GM12874 (cell line): ENCODE measurements around the gene RITA1.

Experiments
- TF ChIP-seq, protein P1 (sequence below): IDR thresholded peaks from 2 replicates; pipeline ENCODE4 v1.5.1; 2011; ENCODE audit warnings: low read depth, mild to moderate bottlenecking, control low read depth, low read length, moderate library complexity; ENCODE audit not compliant: insufficient read depth

The RITA1 gene

DNA sequence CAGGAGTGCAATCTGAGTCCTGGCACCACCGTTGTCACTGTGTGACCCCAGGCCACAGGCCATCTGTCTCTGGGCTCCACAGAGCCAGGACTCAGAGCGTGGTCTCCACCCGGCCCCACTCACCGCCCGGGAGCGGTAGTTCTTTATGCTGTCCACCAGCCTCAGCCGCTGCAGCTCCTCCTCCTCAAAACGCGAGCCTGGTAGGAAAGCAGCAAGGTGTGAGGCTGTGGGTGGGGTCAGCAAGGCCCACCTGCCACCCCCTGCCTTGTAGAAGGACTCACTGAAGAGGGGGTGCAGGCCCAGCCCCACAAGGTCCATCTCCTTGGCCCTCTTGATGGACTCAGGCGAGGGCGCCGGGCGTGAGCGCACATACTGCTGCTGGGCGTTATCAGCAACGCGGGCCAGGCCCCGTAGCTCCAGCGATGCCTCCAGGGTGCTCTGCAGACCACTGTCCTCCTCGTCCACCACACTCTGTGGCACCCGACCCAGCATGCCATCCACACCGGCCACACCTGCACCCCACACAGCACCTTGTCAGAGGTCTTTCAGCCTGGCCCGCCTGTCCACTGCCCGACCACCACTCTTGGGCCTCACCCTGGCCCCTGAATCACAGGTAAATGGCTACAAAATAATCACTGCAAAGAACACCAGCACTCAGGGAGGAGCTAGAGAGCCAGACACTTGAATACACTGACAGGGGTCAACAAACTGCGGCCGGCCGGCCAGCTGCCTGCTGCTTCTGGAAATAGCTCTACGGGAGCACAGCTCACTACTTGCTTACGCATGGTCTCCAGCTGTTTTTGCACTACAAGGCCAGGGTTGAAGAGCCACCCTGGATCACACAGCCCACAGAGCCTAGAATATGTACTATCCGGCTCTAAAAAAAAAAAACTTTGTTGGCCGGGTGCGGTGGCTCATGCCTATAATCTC lies 19.7 kb upstream of the RITA1 start:
- TF ChIP-seq, protein P1, sequence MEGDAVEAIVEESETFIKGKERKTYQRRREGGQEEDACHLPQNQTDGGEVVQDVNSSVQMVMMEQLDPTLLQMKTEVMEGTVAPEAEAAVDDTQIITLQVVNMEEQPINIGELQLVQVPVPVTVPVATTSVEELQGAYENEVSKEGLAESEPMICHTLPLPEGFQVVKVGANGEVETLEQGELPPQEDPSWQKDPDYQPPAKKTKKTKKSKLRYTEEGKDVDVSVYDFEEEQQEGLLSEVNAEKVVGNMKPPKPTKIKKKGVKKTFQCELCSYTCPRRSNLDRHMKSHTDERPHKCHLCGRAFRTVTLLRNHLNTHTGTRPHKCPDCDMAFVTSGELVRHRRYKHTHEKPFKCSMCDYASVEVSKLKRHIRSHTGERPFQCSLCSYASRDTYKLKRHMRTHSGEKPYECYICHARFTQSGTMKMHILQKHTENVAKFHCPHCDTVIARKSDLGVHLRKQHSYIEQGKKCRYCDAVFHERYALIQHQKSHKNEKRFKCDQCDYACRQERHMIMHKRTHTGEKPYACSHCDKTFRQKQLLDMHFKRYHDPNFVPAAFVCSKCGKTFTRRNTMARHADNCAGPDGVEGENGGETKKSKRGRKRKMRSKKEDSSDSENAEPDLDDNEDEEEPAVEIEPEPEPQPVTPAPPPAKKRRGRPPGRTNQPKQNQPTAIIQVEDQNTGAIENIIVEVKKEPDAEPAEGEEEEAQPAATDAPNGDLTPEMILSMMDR = no peak

DNA sequence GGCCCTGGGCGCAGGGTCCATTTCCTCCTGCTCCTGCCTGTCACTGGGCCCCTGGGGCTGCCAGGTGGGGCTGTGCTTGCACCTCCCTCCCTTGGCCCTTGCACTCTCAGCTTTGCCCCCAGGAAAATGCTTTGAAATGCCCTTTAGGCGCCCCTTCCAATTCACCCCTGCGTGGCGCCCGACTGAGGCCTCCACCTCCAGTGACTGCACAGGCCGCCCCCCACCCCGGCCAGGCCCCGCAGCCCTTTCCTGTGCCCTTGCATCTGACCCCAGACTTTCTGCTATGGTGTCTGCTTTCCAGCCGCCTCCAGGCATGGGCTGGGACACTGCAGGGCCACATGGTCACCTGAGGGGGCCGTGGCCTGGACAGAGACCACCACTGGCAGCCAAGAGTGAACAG lies 17.7 kb upstream of the RITA1 start:
- TF ChIP-seq, protein P1 = no peak

DNA sequence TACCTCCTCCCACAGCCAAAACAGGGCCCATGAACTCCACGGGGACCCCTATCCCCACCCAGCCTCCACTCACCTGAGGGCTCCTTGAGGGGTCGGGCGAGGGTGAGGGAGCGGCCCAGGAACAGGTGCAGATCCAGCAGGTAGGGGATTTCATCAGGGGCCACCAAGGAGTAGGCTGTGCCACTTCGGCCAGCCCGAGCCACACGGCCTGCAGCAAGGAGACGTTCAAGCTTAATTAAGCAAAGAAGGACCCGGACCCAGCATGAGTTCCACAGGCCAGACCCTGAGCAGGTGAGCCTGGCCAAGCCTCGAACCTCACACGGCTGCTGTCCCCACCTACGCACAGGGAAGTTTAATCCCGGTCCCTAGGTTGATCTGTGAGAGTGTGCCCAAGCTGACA lies 15.8 kb upstream of the RITA1 start:
- TF ChIP-seq, protein P1 = no peak

DNA sequence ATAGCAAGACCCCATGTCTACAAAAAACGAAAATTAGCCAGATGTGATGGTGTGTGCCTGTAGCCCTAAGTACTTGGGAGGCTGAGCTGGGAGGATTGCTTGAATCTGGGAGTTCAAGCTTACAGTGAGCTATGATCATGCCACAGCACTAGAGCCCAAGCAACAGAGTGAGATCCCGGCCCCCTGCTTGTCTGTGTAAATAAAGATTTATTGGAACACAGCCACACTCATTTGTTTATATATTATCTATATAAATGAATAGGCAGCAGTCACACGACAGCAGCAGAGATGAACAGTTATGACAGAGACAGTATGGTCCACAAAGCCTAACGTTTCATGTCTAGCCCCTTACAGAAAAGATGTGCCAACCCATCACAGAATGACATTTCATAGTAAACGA lies 15.1 kb upstream of the RITA1 start:
- TF ChIP-seq, protein P1 = no peak

DNA sequence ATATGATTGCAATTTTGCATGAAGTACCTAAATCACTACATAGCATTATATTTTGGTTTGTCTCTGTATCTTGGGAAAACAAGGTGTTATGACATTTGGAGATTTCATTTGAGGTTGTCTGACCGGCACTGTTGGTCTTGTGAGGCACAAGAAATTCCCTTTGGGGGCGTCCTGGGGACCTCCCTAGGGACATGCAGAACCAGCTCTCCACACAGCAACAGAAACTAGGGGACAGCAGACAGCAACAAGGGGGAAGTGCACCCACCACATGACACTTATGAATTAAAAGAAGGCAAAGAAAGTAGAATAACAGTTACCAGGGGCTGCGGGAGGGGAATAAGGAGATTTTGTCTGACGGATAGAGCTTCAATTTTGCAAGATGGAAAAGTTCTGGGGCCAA lies 14.6 kb upstream of the RITA1 start:
- TF ChIP-seq, protein P1 = no peak

DNA sequence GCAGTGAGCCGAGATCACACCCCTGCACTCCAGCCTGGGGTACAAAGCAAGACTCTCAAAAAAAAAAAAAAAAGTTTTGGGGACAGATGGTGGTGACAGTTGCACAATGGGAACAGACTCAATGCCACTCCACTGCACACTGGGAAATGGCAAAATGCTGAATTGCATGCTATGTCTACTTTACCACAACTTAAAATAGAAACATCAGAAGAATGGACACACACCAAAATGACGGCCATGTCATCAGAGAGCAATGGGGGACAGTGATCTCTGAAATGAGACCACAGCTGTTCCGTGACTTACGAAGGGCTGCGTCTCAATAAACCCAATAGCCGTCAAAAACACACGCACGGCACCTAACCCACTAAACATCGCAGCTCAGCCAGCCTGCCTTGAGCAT lies 14.0 kb upstream of the RITA1 start:
- TF ChIP-seq, protein P1 = no peak

DNA sequence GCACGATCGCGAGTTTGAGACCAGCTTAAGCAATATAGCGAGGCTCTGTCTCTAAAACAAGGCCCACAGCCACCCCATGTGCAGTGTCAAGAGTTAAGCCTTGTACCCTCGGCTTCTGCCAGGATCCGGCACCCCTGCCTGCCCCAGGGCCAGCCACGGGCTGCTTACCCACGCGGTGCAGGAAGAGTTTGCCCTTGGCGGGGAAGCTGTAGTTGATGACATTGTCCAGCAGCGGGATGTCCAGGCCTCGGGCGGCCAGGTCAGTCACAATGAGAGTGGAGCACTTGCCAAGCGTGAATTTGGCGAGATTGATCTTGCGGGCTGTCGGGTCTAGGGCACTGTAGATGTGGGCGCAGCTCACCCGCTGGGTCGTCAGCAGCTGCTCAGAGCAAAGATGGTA lies 13.3 kb upstream of the RITA1 start:
- TF ChIP-seq, protein P1 = no peak
